ENCODE results near the gene F2RL2.

Gene F2RL2

GRCh38 chr5:76583163-76584047, 39.8 kb downstream of the F2RL2 start:
- Histone ChIP-seq H3K4me3 (ENCODE audit: low read length) (no peak overlapping the region), H3K9ac (ENCODE audit: low read depth, low read length) (no peak overlapping the region), H3K27me3 (ENCODE audit: insufficient read depth, low read length) (no peaks in the 10 kb centered on the region), H3K4me1 (ENCODE audit: insufficient read depth, low read length) (peaks cover 10% of the 10 kb centered on the region; the same call in 1 of the 2 replicates), H3K27ac (ENCODE audit: low read length) (no peak overlapping the region), H3K36me3 (ENCODE audit: insufficient read depth, low read depth, low read length) (no peaks in the 10 kb centered on the region), H3K9me3 (ENCODE audit: insufficient read depth, low read depth, low read length) (no peaks in the 10 kb centered on the region)

GRCh38 chr5:76582230-76583162, 40.7 kb downstream of the F2RL2 start:
- no peak overlapping the region for H3K9ac ChIP-seq (ENCODE audit: low read depth, low read length)
- H3K36me3 ChIP-seq (ENCODE audit: insufficient read depth, low read depth, low read length): no peaks in the 10 kb centered on the region
- H3K27me3 ChIP-seq (ENCODE audit: insufficient read depth, low read length): no peaks in the 10 kb centered on the region
- no peaks in the 10 kb centered on the region for H3K9me3 ChIP-seq (ENCODE audit: insufficient read depth, low read depth, low read length)
- H3K4me3 ChIP-seq (ENCODE audit: low read length): no peak overlapping the region
- peaks cover 10% of the 10 kb centered on the region; the same call in 1 of the 2 replicates for H3K4me1 ChIP-seq (ENCODE audit: insufficient read depth, low read length)
- H3K27ac ChIP-seq (ENCODE audit: low read length): no peak overlapping the region

GRCh38 chr5:76580981-76581380, 42.2 kb downstream of the F2RL2 start:
- Histone ChIP-seq H3K4me3 (ENCODE audit: low read length) (no peak overlapping the region), H3K4me1 (ENCODE audit: insufficient read depth, low read length) (peaks cover 10% of the 10 kb centered on the region; the same call in 1 of the 2 replicates), H3K9me3 (ENCODE audit: insufficient read depth, low read depth, low read length) (no peaks in the 10 kb centered on the region), H3K36me3 (ENCODE audit: insufficient read depth, low read depth, low read length) (no peaks in the 10 kb centered on the region), H3K27ac (ENCODE audit: low read length) (no peak overlapping the region), H3K9ac (ENCODE audit: low read depth, low read length) (no peak overlapping the region), H3K27me3 (ENCODE audit: insufficient read depth, low read length) (no peaks in the 10 kb centered on the region)

- Histone ChIP-seq H3K4me3 (ENCODE audit: low read length) (no peak overlapping the region), H3K4me1 (ENCODE audit: insufficient read depth, low read length) (peaks cover 10% of the 10 kb centered on the region; the same call in 1 of the 2 replicates), H3K36me3 (ENCODE audit: insufficient read depth, low read depth, low read length) (no peaks in the 10 kb centered on the region), H3K9me3 (ENCODE audit: insufficient read depth, low read depth, low read length) (no peaks in the 10 kb centered on the region), H3K27ac (ENCODE audit: low read length) (no peak overlapping the region), H3K9ac (ENCODE audit: low read depth, low read length) (no peak overlapping the region), H3K27me3 (ENCODE audit: insufficient read depth, low read length) (no peaks in the 10 kb centered on the region)
Observed at GRCh38 chr5:76579166-76579937, 43.9 kb downstream of the F2RL2 start.

- Histone ChIP-seq H3K9me3 (ENCODE audit: insufficient read depth, low read depth, low read length) (no peaks in the 10 kb centered on the region), H3K4me3 (ENCODE audit: low read length) (no peak overlapping the region), H3K36me3 (ENCODE audit: insufficient read depth, low read depth, low read length) (no peaks in the 10 kb centered on the region), H3K9ac (ENCODE audit: low read depth, low read length) (no peak overlapping the region), H3K27ac (ENCODE audit: low read length) (no peak overlapping the region), H3K4me1 (ENCODE audit: insufficient read depth, low read length) (no peaks in the 10 kb centered on the region), H3K27me3 (ENCODE audit: insufficient read depth, low read length) (no peaks in the 10 kb centered on the region)
Observed at GRCh38 chr5:76576996-76577395, 46.2 kb downstream of the F2RL2 start.

- Histone ChIP-seq H3K27ac (ENCODE audit: low read length) (no peak overlapping the region), H3K9me3 (ENCODE audit: insufficient read depth, low read depth, low read length) (no peaks in the 10 kb centered on the region), H3K9ac (ENCODE audit: low read depth, low read length) (no peak overlapping the region), H3K27me3 (ENCODE audit: insufficient read depth, low read length) (no peaks in the 10 kb centered on the region), H3K4me1 (ENCODE audit: insufficient read depth, low read length) (no peaks in the 10 kb centered on the region), H3K36me3 (ENCODE audit: insufficient read depth, low read depth, low read length) (no peaks in the 10 kb centered on the region), H3K4me3 (ENCODE audit: low read length) (no peak overlapping the region)
Observed at GRCh38 chr5:76576450-76576849, 46.8 kb downstream of the F2RL2 start.

- H3K36me3 ChIP-seq (ENCODE audit: insufficient read depth, low read depth, low read length): no peaks in the 10 kb centered on the region
- H3K9me3 ChIP-seq (ENCODE audit: insufficient read depth, low read depth, low read length): no peaks in the 10 kb centered on the region
- no peak overlapping the region for H3K9ac ChIP-seq (ENCODE audit: low read depth, low read length)
- H3K4me1 ChIP-seq (ENCODE audit: insufficient read depth, low read length): no peaks in the 10 kb centered on the region
- no peak overlapping the region for H3K27ac ChIP-seq (ENCODE audit: low read length)
- H3K27me3 ChIP-seq (ENCODE audit: insufficient read depth, low read length): no peaks in the 10 kb centered on the region
- H3K4me3 ChIP-seq (ENCODE audit: low read length): no peak overlapping the region
Observed at GRCh38 chr5:76571559-76571958, 51.6 kb downstream of the F2RL2 start.

GRCh38 chr5:76570153-76570552, 53.0 kb downstream of the F2RL2 start:
- Histone ChIP-seq H3K27ac (ENCODE audit: low read length) (no peak overlapping the region), H3K4me3 (ENCODE audit: low read length) (no peak overlapping the region), H3K9me3 (ENCODE audit: insufficient read depth, low read depth, low read length) (no peaks in the 10 kb centered on the region), H3K27me3 (ENCODE audit: insufficient read depth, low read length) (no peaks in the 10 kb centered on the region), H3K4me1 (ENCODE audit: insufficient read depth, low read length) (no peaks in the 10 kb centered on the region), H3K36me3 (ENCODE audit: insufficient read depth, low read depth, low read length) (no peaks in the 10 kb centered on the region), H3K9ac (ENCODE audit: low read depth, low read length) (no peak overlapping the region)
